ENCODE measurements around the gene PDE7B.

Gene PDE7B

DNA sequence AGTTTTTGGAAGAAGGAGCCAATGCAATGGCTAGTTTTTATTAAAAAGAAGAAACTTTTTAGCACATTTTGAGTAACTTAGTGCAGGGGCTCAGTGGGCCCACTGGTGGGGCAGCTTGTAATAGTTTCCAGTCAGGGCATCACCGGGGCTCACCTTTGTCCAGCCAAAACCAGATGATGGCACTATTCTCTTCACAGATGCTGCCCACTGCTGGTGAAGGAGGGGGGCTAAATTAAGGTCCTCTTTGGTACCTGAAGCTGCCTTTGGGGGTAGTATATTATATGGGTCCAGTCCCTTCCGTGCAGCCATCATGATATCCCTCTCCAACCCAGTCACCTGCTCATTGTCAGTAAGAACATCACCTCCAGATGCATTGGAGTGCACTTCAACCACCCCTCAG, 182.9 kb downstream of the PDE7B start:
- no peak for DNase-seq

DNA sequence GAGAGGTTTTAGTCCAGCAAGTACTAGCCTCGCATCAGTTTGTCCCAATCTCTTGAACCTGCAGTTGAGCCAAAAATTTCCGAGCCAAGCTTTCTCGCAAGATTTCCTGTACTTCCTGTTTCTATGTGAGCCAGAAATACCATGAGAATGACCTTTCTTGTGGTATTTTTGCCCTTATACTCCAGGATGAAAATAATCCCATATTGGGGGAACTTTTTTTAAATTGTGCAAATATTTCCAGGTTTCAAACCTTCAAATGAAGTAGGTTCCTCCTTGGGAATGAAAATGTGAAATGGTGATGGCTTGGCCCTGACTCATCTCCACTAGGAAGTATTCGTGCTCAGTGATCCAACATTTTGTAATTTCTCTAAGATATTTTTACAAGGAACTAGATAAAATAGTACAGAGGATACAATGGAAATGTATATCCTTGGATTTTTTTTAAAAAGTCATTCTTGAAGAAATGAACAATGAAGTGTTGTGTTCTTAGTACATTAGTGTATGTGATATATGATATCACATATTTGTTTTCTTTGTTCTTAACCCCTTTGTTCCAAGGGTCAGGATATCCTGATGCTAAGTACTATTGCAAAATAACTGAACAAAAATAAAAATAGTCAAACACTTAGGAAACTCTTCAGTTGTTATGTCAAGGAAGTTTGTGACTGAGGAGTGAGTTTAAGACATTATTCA, 184.0 kb downstream of the PDE7B start:
- peak; percentile 64 for DNase-seq

DNA sequence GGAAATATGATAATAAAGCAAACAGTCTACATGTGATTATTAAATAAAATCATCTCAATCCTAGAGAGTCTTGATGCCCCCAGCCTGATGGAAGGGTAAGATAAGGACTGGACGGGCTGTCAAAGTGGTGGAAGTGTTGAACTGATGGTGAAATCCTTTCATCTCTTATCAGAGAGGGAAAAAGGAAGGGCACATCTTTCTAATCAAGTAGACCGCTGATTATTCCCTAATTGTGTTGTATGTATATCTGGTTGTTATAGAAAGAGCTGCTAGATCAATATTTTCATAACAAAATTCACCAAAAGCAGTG, 184.5 kb downstream of the PDE7B start:
- DNase-seq = no peak

DNA sequence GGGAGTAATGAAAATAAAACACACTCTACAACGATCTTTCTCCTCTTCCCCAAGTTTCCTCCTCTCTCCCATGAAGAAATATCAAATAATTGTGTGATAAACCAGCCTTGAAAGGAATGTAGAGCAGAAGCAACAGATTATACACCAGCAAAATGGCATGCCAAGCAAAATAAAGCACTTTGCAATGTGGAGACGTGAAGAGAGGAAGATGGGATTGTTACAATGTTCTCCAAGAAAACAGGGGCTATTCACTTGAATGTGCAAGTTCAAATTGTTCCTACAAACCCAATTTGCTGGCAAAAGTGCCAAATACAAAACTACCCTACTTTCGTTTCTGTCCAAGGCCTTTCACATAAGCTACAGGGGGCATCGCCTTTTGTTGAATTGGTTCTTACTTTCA, 185.1 kb downstream of the PDE7B start:
- peak; percentile 74 for DNase-seq

DNA sequence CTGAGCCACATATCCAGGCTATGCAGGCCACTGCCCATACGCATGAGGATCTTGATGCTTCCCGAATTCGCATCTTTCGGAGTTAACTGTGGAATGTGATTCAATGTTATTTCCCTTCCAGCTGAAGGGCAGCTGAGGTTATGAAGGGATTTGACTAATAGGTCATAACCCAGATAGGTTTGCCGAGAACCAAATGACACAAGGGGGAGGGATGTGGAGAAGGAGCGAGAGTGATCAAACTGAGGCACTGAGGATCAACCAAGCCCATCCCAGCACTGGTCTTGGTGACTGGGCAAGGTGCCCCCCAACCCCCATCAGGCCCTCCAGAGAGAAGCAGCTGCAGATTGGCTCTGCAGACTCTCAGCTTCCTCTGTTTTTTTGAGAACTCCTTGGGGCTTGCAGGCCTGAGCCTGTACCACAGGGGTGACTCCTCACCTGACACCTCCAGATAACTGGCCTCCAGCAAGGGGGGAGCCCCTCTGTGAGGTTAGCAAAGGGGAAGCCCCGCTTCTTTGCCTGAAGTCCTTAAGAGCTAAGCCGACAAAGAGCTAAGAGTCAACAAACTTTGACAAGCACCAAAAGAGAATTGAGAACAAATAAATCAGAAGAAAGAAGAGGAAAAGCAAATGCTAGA, 185.9 kb downstream of the PDE7B start:
- peak; percentile 43 for DNase-seq

DNA sequence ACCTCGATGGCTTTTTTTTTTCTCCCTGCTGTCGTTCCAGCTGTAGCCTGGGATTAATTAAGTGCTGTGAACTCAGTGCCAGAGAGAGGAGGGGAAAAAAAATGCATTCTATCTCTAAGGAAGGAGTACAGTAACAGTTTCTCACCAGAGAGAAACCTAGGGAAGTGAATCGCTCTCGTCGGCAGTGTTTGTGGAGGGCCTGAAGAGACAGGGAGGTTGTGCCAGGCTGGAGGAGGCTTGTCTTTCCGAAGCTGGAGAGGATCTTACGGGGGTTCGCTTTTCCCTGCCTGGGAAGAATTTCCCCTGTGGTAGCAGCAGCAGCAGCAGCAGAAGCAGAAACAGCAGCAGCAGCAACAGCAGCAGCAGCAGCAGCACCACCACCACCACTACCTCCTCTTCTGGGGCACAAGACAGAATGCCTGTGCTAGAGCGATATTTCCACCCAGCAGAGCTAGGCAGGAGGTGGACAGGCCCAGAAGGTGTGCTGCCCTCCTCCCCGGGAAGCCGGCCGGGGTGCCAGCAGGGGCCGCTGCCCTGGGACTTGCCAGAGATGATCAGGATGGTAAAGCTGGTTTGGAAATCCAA, 186.5 kb downstream of the PDE7B start:
- peak; percentile 76 for DNase-seq

DNA sequence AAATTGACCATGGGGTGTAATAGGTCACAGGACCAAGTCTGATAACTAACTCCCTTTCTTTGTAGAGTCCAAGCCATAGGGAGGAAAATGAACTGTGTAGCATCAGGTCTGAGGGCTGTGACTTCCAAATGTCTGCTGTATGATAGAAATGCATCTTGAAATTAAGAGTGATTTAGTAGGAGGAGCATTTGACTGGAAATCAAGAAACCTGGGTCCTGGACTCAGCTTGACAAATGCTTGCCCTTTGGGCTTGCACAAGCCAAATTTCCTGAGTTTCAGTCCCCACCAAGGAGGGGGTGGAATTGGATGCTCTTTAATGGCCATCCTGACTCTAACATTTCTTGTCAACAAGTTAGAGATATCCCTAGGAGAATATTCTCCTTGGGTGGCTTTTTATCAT, 187.0 kb downstream of the PDE7B start:
- DNase-seq = no peak

DNA sequence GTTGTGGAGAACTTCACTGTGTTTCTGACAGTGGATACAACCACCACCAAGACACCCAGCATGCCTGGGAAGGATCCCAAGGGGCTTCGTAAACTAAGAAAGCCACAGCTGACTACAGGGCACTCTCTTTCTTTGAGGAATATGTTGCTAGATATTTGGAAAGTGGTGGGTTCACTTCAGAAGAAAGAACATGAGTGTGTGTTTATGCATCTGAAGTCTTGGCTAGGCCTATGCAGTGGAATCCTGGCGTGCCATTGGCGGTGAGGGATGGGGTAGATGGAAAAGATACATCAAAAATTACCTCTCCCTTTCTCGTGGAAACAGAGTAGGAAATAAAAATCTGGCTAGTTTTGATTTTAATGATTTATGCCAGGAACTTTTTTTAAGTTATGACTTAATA, 187.7 kb downstream of the PDE7B start:
- peak; percentile 27 for DNase-seq

DNA sequence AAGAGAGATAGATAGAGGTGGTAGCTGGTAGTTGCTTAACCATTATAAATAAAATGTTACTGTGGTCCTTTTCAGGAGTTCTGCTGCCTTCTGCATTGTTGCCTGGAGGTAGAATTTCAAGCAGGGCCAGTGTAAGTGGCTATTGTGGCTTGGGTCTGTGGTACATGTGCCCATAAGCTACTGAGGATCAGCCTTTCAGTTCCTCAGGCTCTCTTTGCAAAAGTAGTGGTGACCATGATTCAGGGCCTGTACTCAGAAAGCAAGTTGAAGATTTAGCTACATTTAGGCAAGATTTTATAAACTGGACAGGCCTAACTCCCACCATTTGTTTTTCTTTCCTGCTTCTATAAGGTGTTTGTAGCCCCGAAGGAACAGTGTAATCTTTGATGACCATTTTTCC, 199.0 kb downstream of the PDE7B start:
- DNase-seq = no peak

DNA sequence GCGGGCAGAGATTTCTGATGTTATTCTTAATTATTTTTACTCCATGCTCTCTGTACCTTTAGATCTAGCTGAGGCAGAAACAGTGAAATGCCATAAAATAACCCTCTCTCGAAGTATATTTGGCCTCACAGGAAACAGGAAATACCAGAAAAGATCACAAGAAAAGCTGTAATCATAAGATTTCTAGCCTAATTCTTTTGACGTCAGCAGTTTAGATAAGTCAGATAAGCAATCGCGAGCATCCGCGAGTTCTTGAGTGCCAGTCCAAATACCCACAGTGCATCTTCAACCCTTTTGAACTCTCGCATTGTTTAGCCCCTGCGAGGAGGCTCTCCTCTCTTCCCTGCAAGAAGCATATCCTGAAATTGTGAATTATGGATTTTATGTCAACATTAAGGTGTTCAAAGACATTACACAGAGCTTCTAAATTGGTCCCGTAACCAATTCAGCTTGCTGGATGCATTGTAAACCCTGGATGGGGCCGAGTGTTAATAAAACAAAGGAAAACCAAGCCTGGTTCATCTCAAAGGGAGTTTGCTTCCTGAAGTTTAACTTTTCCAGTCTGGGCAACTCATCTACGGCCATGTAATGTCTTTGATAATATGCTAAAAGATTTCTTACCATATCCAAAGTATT, 199.8 kb downstream of the PDE7B start:
- peak; percentile 57 for DNase-seq

DNA sequence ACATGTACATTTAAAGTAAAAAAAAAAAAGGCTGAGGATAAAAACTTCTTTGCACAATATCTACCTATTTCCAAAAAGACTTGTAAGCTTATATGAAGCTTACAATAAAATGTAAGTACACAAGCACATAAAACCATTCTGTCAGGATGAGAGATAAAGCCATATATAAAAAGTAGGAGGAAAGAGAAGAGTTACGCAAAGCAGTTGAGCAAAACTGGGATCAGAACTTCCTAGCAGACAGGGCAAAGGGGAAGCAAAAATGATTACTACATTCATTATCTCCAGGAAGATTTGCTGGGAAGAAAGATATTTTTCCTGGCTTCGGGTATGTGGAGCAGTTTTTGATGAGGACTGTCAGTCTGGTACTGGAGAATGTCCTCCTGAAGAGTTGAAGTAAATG, 200.5 kb downstream of the PDE7B start:
- no peak for DNase-seq

DNA sequence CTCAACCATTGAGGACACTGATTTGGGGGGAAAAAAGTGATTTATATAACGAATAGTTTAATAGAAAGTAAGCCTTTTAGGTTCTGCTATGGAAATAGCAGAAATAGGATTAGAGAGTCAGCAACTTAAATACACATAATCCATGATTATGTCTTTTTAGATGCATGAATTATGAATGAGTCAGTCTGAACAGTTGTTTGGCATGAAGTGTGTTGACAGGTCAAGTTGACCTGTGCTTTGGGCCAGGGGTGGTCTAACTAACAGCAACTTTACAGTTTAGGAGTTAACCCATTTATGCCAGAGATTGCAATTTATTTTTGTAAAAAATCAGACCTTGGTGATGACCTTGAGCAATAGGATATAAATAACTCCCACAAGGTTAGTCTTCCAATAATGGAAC, 207.4 kb downstream of the PDE7B start:
- DNase-seq = peak; percentile 21

DNA sequence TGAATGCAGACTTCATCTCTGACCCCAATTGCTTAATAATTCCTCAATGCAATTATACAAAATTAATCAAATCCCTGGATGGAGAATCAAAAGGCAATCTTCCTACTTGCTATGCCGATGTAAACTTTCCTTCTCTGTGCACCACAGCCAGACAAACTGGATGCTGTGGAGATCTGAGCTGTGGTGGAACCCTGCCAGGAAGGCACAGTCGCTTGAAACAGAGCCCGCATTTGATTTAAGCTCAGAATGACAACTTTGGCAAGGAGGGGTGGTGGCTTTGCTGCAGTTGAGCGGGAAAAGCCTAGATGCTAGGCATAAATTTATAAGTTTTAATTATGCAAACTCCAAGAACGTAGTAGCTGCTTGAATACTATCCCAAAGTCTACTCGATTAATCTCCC, 207.8 kb downstream of the PDE7B start:
- no peak for DNase-seq

DNA sequence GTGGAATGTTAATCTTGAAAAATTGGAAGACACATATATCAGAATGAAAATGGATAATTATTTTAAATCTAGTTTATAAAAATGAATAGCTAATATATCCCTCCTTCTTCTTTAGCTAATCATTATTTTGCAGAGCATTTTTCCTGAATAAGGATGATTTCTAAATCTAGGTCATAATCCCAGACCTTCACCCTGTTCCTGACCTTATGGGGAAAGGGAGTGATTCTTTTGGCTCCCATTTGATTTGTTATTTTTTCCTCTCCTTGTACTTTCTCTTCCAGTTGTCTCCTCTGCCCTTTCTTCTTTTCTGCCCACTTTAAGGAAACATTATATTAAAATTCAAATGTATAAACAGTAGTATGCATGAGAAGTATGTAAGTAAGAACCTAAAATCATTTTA, 208.6 kb downstream of the PDE7B start:
- DNase-seq = no peak

DNA sequence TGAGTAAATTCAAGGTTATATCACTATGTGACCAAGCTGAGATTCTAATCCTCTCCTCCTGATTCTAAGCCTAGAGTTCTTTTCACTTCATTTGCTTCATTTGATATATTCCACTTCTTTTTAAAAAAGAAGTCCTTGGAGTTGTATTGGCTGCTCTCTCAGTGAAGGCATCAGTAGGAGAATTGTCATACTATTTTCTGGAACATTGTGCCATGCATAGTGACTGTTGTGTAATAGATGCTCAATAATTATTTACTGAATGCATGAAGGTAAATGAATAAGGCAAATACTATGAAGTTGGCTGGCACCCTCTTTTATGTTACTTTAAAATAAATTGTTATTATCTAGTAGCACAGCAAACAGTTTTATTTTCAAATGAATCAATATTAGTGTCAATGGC, 209.3 kb downstream of the PDE7B start:
- DNase-seq = no peak

DNA sequence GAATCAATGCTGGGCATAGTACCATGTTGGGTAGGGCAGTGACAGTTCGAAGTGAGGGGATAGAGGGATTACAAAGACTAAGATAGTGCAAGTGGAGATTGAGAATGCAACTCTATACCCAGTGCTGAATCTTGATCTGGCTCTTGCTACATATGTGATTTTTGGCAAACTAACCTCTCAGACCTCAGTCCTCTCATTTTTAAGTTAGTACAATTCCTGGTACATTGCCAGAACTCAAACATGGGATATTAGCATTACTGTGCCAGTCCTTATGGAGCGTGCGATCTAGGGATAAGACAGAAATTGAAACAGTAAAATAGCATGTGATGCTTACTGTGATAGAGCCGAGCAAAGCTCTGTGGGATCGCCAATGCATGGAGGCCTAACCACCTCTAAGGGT, 210.2 kb downstream of the PDE7B start:
- DNase-seq = no peak

DNA sequence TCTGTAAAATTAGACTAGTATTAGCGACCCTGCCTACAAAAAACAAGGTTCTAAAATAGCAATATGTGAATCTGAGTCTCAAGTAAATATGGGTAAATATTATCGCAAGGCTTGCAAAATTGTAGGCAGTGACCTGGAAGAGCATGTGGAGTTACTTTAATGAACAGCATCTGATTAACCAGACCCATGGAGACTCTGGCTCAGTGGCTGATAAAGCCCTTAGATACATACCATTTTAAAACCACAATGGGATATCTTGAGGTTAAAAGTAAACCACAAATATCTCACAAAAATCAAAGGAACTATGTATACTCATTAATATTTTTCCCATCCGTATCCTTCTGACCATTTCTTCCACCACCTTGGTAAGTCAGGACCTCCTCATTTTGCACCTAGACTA, 211.6 kb downstream of the PDE7B start:
- peak; percentile 46 for DNase-seq

DNA sequence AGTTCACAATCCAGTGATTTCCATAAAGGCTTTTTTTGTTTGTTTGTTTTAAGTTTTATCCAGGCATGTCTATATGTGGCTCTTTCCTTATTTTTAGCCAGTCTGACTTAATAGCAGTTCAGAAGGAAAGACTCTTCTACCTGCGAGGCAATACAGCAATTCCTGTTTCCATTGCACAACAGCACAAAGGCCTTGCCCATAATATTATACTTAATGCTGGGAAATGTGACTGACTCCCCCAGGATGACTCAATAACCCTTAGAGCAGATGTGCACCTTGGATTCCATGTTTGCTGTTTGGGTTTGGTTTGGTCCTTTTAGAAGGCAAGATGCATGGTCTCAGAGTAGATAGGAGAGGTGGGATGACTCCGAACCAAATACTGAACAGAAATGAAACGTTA, 214.5 kb downstream of the PDE7B start:
- DNase-seq = no peak

DNA sequence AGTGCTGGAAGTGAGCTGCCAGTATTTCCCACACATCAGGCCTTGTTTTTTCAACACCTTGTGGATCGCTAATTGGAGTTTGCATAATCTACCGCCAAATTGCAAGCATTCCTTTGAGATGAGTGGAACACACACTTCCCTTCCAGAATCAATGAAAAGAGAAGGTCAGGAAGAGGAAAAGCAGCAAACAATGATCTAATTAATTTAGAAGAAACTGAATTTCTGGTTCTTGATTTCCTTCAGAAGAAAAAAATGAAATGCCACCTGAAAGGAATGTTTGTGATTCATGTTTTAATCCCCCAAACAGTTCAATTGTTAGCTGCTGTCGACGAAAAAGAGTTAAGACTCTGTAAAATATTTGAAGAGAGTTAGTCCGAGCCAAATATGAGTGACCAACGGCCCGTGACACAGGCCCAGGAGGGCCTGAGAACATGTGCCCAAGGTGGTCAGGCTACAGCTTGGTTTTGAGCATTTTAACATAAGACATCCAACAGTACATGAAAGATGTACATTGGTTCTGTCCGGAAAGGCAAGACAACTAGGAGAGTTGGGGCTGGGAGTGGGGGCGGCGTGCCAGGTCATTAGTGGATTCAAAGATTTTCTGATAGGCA, 216.3 kb downstream of the PDE7B start:
- peak; percentile 49 for DNase-seq

DNA sequence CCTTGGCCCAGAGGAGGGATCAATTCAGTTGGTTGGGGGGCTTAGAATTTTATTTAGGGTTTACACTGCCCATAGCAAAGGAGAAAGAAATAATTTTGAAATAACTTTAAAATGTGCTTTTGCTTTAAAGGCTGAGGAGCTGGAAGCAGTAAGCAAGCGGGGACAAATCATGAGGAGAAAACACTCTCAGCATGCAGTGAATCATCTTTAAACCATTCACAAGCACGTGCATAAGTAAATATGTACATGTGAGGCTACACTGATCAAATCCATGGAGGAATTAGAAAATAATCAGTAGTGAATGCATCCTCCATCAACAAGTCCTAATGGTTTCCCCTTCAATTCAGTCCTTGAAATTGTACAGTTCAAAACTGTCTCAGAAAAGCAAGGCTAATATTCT, 217.6 kb downstream of the PDE7B start:
- DNase-seq = peak; percentile 81

DNA sequence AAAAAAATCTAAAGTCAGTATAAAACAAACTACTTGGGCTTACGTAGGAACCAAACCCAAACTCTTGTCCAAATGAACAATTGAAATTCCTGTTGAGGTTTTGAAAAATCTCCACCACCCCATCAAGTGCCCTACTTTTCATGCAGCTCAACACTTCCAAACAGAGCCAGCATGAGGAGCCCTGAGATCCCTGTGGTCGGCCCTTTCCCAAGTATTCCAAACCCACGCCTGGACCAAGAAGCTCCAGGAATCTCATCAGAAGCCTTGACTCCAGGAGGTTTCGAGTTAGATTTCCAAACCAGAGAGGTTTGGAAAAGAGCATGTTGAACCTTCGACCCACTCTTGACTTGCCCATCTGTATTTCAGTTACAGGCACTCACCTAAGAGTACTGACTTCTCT, 219.3 kb downstream of the PDE7B start:
- no peak for DNase-seq

DNA sequence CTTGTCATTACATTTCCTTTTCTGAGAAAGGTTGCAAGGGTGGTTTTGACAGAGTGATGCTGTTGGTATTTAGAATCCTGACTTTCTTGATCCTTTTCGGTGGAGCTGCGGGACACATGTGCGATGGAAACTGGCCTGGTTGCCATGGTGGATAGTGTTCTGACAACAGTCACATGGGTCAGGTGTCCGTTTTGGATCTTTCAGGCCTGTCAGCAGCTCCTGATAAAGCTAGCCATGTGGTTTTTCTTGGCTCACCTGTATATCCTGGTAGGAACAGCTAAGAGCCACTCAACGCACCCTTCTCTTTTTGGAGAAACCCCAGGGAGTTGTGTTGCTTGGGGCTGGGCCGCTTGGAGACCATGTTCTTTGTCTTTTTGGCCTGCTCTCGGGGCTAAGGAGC, 221.2 kb downstream of the PDE7B start:
- no peak for DNase-seq

DNA sequence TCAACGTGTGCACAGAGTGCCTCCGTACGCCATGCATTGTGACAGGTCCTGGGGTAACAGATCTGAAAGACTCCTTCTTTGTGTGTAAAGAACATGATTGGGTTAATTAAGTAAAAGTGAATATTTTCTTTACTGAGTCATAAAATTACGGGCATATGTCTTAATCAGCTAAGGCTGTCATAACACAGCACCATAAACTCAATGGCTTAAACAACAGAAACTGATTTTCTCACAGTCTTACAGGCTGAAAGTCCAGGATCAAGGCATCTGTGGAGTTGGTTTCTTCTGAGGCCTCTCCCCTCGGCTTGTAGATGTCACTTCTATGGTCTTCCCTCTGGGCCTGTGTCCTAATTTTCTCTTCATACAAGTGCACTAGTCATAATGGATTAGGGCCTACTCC, 221.7 kb downstream of the PDE7B start:
- DNase-seq = peak; percentile 21

DNA sequence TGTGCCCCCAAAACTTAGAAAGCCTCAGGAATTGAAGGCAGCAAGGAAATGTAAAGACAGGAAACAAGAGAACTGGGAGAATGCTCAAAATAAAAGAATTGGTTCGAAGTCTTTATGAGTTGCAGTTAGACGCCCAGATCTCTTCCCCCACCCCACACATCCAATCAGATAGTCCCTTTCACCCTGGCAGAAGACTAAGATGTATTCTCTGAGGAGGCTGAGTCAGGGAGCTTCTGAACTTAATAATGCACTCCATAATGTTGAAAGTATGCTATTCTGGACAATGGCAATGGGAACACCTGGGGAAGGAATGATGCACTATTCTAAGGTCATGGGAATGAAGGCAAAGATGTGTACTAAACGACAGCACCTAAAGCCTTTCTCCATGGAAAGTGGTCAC, 225.0 kb downstream of the PDE7B start:
- peak; percentile 27 for DNase-seq

All from fibroblast of skin of back (primary cell).